Measurements from ENCODE around the gene TRRAP.

The TRRAP gene

DNA sequence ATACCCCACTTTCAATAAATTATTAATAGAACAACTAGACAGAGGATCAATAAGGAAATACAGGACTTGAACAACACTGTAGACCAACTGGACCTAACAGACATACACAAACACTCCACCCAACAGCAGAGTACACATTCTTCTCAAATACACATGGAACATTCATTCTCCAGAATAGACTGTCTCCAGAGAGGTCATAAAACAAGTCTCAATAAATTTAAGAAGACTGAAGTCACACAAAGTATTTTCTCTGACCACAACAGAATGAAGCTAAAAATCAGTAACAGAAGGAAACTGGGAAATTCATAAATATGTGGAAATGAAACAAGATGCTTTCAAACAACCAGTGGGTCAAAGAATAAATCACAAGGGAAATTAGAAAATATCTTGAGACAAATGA, 145.7 kb downstream of the TRRAP start:
- peaks cover 3% of the 10 kb centered on the region for H3K36me3 ChIP-seq (ENCODE audit: control insufficient read depth, insufficient read depth, low read length)
- H3K4me3 ChIP-seq (ENCODE audit: low read length) = no peak overlapping the region
- no peaks in the 10 kb centered on the region for H3K27me3 ChIP-seq (ENCODE audit: control insufficient read depth, insufficient read depth, low read length)
- no peak for DNase-seq (ENCODE audit: low read depth, low spot score)
- no peaks in the 10 kb centered on the region for H3K9me3 ChIP-seq (ENCODE audit: control insufficient read depth, insufficient read depth, low read length)
- H3K27ac ChIP-seq (ENCODE audit: low read length) = no peak overlapping the region
- H3K4me1 ChIP-seq (ENCODE audit: control insufficient read depth, insufficient read depth, low read length) = no peaks in the 10 kb centered on the region

DNA sequence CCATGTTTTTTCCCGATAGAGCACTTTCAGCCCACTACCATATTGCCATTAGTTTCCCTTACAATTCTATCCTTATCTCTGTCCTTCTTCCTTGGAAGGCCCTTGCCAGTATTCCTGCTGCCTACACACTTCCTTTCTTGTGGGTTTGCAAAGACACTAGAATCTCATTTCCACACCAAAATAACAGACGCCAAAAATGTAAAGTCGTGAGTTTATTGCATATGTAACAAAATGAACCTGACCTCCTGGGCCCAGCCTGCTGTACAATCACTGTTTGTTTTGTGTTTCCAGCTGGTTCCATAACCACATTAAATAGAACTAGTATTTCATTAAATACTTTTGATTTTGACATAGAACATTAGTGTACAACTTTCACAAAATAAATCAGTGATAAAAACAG, 148.9 kb downstream of the TRRAP start:
- no peak overlapping the region for H3K4me3 ChIP-seq (ENCODE audit: low read length)
- no peaks in the 10 kb centered on the region for H3K4me1 ChIP-seq (ENCODE audit: control insufficient read depth, insufficient read depth, low read length)
- H3K9me3 ChIP-seq (ENCODE audit: control insufficient read depth, insufficient read depth, low read length) = no peaks in the 10 kb centered on the region
- WGBS (ENCODE audit: insufficient coverage, insufficient read length) = no CpG with 5 or more reads among the region's 3 CpGs
- peaks cover 13% of the 10 kb centered on the region for H3K36me3 ChIP-seq (ENCODE audit: control insufficient read depth, insufficient read depth, low read length)
- H3K27me3 ChIP-seq (ENCODE audit: control insufficient read depth, insufficient read depth, low read length) = no peaks in the 10 kb centered on the region
- DNase-seq (ENCODE audit: low read depth, low spot score) = no peak
- no peak overlapping the region for H3K27ac ChIP-seq (ENCODE audit: low read length)

DNA sequence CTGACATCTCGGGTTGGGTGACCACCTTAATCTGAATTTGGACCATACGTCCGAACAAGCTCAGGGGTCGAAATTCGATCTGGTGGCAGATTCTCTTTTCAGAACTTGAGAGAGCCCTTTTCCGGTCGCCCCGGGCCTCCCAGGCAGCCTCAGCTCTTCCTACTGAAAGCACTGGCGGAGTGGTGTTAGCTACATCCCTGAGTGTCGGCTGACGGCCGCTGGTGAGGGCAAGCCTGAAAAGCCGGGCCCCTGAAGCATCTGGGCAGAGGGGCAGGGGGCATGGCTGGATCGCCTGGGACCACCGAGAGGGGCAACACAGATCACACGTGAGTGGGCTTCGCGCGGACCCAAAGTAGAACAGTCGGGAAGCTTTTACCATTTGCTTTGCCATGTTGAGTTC, 149.5 kb downstream of the TRRAP start:
- DNase-seq (ENCODE audit: low read depth, low spot score) = no peak
- Histone ChIP-seq H3K27me3 (ENCODE audit: control insufficient read depth, insufficient read depth, low read length) (no peaks in the 10 kb centered on the region), H3K36me3 (ENCODE audit: control insufficient read depth, insufficient read depth, low read length) (peaks cover 13% of the 10 kb centered on the region), H3K9me3 (ENCODE audit: control insufficient read depth, insufficient read depth, low read length) (no peaks in the 10 kb centered on the region), H3K4me1 (ENCODE audit: control insufficient read depth, insufficient read depth, low read length) (no peaks in the 10 kb centered on the region), H3K4me3 (ENCODE audit: low read length) (no peak overlapping the region), H3K27ac (ENCODE audit: low read length) (no peak overlapping the region)
- no CpG with 5 or more reads among the region's 20 CpGs for WGBS (ENCODE audit: insufficient coverage, insufficient read length)

DNA sequence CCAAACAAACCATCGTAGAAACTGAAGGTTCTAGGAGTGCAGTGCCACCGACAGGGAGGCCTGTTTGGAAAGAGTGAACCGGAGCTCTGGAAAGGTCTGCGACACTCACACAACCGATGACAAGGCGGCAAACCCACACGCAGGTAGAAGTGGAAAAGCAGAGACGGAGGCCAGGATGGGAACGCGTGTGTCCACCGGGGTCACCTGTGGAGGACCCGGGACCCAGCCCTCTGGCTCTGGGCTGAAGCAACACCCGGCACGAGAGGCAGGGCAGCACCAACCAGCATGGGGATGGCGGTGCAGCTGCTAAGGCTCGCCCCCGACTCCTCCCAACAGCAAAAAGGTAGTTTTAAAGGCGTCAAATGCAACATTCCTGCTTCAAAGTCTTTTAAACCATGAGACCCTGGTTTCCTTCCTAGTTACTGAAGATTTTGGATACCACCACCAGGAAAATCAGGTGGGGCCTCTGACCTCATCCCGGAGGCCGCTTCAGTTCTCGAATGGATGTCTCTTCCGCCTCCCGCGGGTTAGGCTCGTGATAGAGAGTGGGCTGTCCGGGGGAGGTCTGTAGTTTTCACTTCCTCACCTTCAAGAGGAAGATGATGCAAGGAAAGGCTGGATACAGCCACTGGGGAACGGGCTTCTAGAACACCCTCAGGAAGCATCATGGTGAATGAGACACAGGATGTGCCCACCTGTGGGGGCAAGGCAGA, 150.1 kb downstream of the TRRAP start:
- DNase-seq (ENCODE audit: low read depth, low spot score) = no peak
- peaks cover 16% of the 10 kb centered on the region for H3K36me3 ChIP-seq (ENCODE audit: control insufficient read depth, insufficient read depth, low read length)
- no peak overlapping the region for H3K27ac ChIP-seq (ENCODE audit: low read length)
- H3K4me3 ChIP-seq (ENCODE audit: low read length) = no peak overlapping the region
- no CpG with 5 or more reads among the region's 27 CpGs for WGBS (ENCODE audit: insufficient coverage, insufficient read length)
- no peaks in the 10 kb centered on the region for H3K9me3 ChIP-seq (ENCODE audit: control insufficient read depth, insufficient read depth, low read length)
- no peaks in the 10 kb centered on the region for H3K4me1 ChIP-seq (ENCODE audit: control insufficient read depth, insufficient read depth, low read length)
- no peaks in the 10 kb centered on the region for H3K27me3 ChIP-seq (ENCODE audit: control insufficient read depth, insufficient read depth, low read length)

DNA sequence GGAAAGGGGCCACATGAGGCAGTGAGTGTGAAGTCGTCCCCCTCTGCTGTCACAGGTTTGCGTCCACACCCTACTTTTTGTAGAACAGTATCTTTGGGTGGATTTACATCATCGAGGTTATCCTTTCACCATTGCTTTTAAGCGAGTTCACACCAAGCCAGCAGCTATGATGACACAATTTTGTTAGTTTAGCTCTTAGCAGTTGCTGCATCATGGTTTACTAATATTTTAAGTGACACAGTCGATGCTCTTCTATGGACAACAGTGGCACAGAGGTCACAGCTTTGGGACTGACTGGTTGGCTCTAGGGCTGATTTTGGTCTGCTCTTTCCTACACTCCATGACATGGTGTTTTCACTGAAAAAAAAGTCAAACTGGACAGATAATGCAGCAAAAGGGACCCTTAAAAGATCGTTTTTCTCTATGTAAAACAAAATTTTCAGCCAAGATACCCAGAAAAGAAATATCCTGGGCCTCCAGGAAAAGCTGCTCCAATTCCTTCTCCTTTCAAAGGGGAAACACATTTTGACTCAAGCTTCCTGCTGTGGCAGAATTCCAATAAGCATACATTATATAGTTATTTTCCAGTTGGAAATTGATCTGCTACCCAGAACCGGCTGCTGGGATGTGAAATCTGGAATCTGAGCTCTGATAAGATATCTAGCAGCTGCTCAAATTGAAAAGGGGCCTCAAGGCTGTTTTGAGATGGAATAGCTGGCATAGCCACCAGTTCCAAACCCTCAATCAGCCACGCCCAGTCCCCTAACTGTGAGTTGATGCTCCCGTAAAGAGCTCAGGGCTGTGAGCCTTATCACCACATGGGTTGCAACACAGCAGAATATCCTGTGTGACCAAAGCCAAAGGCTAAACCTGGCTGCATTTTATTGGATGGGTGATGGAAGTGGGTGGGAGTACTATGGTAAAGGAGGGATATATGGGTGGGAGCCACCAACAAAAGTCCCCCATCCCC, 151.4 kb downstream of the TRRAP start:
- Histone ChIP-seq H3K36me3 (ENCODE audit: control insufficient read depth, insufficient read depth, low read length) (peaks cover 23% of the 10 kb centered on the region), H3K27ac (ENCODE audit: low read length) (no peak overlapping the region), H3K4me3 (ENCODE audit: low read length) (no peak overlapping the region), H3K9me3 (ENCODE audit: control insufficient read depth, insufficient read depth, low read length) (no peaks in the 10 kb centered on the region), H3K27me3 (ENCODE audit: control insufficient read depth, insufficient read depth, low read length) (no peaks in the 10 kb centered on the region), H3K4me1 (ENCODE audit: control insufficient read depth, insufficient read depth, low read length) (no peaks in the 10 kb centered on the region)
- WGBS (ENCODE audit: insufficient coverage, insufficient read length) = no CpG with 5 or more reads among the region's 9 CpGs
- DNase-seq (ENCODE audit: low read depth, low spot score) = no peak

DNA sequence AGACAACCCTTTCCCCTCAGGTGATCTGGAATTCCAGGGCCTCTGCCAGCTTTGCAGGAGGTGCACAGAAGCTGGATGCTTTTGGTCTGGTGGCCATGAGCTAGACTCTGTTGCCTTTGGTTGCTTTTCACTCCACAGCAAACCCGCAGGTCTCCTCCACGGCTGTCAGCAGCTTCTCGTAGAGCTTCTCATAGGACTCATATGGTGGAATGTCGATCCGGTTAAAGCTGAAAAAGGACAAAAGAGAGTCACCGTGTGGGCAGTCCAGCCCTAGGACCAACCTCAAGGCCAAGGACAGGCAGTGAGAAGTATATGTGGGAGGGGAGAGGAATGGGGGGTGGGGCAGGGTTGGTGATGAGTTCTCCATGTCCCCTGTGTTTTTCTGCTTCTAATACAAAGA, 152.1 kb downstream of the TRRAP start:
- no peak overlapping the region for H3K27ac ChIP-seq (ENCODE audit: low read length)
- peaks cover 30% of the 10 kb centered on the region for H3K36me3 ChIP-seq (ENCODE audit: control insufficient read depth, insufficient read depth, low read length)
- no CpG with 5 or more reads among the region's 6 CpGs for WGBS (ENCODE audit: insufficient coverage, insufficient read length)
- no peaks in the 10 kb centered on the region for H3K9me3 ChIP-seq (ENCODE audit: control insufficient read depth, insufficient read depth, low read length)
- no peak for DNase-seq (ENCODE audit: low read depth, low spot score)
- H3K4me1 ChIP-seq (ENCODE audit: control insufficient read depth, insufficient read depth, low read length) = no peaks in the 10 kb centered on the region
- H3K4me3 ChIP-seq (ENCODE audit: low read length) = no peak overlapping the region
- H3K27me3 ChIP-seq (ENCODE audit: control insufficient read depth, insufficient read depth, low read length) = no peaks in the 10 kb centered on the region

DNA sequence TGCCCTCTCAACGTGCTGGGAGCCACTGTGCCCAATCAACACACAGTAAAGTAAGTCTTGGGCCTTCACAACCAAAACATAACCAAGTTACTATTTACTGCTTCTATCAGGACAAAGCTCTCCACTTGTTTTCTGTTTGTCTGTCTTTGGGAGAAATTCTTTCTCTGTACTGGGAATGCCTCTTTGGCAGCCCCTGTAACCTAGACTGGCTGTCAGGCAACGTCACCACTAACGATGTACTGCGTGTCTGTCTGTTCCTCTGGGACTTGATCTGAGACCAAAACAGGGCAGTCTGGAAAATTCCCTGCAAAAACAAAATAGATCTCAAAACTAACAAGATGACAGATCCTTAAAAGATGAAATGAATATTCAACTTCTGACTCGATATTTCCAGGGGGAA, 152.6 kb downstream of the TRRAP start:
- WGBS (ENCODE audit: insufficient coverage, insufficient read length) = no CpG with 5 or more reads among the region's 5 CpGs
- no peaks in the 10 kb centered on the region for H3K9me3 ChIP-seq (ENCODE audit: control insufficient read depth, insufficient read depth, low read length)
- peaks cover 34% of the 10 kb centered on the region for H3K36me3 ChIP-seq (ENCODE audit: control insufficient read depth, insufficient read depth, low read length)

DNA sequence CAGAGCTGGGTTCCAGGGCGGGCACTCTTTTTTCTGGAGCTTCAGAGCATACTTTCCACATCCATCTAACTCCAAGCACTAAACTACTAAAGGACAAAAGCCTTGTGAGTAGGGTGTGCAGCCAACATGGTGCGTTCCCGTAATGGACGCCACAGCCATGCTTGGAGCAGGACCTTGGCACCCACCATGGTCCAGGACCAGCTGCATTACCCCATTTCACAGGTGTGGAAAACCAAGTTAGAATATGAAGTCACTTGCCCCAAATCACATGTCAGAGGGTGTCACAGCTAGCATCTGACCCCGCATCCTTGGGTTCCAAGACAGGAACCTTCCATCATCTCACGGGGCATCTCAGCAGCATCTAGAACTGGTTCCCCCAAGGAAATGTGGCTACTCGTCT, 153.2 kb downstream of the TRRAP start:
- H3K36me3 ChIP-seq (ENCODE audit: control insufficient read depth, insufficient read depth, low read length) = peaks cover 35% of the 10 kb centered on the region
- DNase-seq (ENCODE audit: low read depth, low spot score) = no peak

More for the DNA sequence above, 152.6 kb downstream of the TRRAP start:
- no peak for DNase-seq (ENCODE audit: low read depth, low spot score)
- Histone ChIP-seq H3K27ac (ENCODE audit: low read length) (no peak overlapping the region), H3K4me3 (ENCODE audit: low read length) (no peak overlapping the region), H3K4me1 (ENCODE audit: control insufficient read depth, insufficient read depth, low read length) (no peaks in the 10 kb centered on the region), H3K27me3 (ENCODE audit: control insufficient read depth, insufficient read depth, low read length) (no peaks in the 10 kb centered on the region)

DNA sequence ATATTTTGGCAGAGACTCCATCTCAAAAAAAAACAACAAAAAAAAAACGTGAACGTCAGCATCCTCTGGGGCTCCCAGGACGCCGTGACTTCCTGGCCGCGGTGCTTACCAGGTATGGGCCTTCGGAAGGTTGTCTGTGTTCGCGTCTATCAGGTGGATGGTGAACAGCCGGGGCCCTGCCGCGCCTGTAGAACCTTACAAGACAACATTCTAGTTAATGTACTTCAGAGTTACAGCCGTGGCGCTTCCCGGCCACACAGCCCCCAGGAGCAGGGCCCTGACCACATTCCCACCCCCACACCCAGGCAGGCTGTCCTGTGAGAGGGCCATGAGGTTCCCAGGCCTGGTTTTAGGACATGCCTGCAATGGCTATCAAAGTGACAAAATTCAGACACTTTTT, 154.6 kb downstream of the TRRAP start:
- H3K9me3 ChIP-seq (ENCODE audit: control insufficient read depth, insufficient read depth, low read length) = no peaks in the 10 kb centered on the region
- no CpG with 5 or more reads among the region's 15 CpGs for whole genome bisulfite sequencing (ENCODE audit: insufficient coverage, insufficient read length)
- H3K4me3 ChIP-seq (ENCODE audit: low read length) = no peak overlapping the region
- peaks cover 44% of the 10 kb centered on the region for H3K36me3 ChIP-seq (ENCODE audit: control insufficient read depth, insufficient read depth, low read length)
- H3K27me3 ChIP-seq (ENCODE audit: control insufficient read depth, insufficient read depth, low read length) = no peaks in the 10 kb centered on the region
- H3K4me1 ChIP-seq (ENCODE audit: control insufficient read depth, insufficient read depth, low read length) = no peaks in the 10 kb centered on the region
- DNase-seq (ENCODE audit: low read depth, low spot score) = no peak
- no peak overlapping the region for H3K27ac ChIP-seq (ENCODE audit: low read length)

More for the DNA sequence above, 153.2 kb downstream of the TRRAP start:
- Histone ChIP-seq H3K4me3 (ENCODE audit: low read length) (no peak overlapping the region), H3K27ac (ENCODE audit: low read length) (no peak overlapping the region), H3K4me1 (ENCODE audit: control insufficient read depth, insufficient read depth, low read length) (no peaks in the 10 kb centered on the region), H3K9me3 (ENCODE audit: control insufficient read depth, insufficient read depth, low read length) (no peaks in the 10 kb centered on the region), H3K27me3 (ENCODE audit: control insufficient read depth, insufficient read depth, low read length) (no peaks in the 10 kb centered on the region)
- no CpG with 5 or more reads among the region's 7 CpGs for WGBS (ENCODE audit: insufficient coverage, insufficient read length)

DNA sequence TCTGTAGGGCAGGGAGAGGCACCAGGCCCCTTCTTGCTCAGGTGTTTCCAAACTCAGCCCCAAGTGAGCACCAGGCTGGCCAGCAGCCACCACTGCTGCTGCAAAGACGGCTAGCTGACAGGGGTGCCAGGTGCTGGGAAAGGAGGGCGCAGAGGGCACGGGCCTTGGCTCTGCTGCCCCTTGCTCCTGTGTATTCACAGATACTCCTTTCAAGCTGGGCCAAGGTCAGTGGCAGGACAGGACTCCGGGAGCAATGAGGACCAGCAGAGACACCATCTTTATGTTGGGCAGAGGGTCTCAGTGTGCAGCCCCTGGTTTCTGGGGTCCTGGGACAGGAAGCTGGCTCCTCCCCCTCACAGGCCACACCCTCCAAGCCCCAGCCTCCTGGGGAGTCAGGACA, 155.4 kb downstream of the TRRAP start:
- Histone ChIP-seq H3K4me3 (ENCODE audit: low read length) (no peak overlapping the region), H3K9me3 (ENCODE audit: control insufficient read depth, insufficient read depth, low read length) (no peaks in the 10 kb centered on the region), H3K27me3 (ENCODE audit: control insufficient read depth, insufficient read depth, low read length) (no peaks in the 10 kb centered on the region), H3K27ac (ENCODE audit: low read length) (no peak overlapping the region), H3K36me3 (ENCODE audit: control insufficient read depth, insufficient read depth, low read length) (peaks cover 46% of the 10 kb centered on the region), H3K4me1 (ENCODE audit: control insufficient read depth, insufficient read depth, low read length) (no peaks in the 10 kb centered on the region)
- no CpG with 5 or more reads among the region's 4 CpGs for WGBS (ENCODE audit: insufficient coverage, insufficient read length)
- DNase-seq (ENCODE audit: low read depth, low spot score) = no peak

All from iPS DF 6.9 (cell line).